Middle frontal gyrus (tissue), 1 donor: Measurements from ENCODE around the gene DDX51.

Experiments used
- DNase-seq: peaks from one replicate; pipeline ENCODE4 v3.0.0-alpha.2; 2015; ENCODE audit warnings: low spot score; ENCODE audit errors: extremely low spot score

Gene DDX51

DNA sequence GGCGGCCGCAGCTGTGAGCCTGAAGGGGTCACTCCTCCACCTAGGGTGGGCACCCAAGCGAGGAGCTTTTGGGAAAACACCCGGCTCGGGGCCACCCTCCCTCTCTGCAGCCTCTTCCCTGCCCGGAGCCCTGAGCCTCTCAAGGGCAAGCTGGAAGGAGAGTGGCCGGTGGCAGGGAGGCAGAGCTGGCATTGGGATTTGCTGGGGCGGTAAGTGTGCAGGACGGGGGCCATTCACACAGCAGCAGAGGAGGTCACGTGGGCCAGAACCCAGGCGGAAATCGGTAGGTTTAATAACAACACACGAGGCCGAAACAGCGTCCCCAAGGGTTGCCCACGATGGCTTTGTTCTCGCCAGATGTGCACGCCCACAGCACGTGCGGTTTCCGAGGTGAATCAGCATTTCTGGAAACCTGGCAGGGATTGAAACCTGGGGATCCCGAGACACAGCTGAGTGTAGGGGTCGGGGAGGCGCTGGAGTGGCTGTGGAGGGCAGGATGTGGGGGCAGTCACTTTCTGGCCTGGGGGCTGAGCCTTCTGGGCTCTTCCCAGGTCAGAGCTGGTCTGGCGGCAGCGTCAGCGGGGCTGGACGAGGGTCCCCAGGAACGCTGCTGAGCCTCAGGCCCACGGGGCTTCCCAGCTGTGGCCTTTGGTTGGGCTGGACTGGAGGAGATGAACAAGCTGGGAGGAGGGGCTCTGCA is 23.6 kb upstream of the DDX51 start:
- no peak for DNase-seq

DNA sequence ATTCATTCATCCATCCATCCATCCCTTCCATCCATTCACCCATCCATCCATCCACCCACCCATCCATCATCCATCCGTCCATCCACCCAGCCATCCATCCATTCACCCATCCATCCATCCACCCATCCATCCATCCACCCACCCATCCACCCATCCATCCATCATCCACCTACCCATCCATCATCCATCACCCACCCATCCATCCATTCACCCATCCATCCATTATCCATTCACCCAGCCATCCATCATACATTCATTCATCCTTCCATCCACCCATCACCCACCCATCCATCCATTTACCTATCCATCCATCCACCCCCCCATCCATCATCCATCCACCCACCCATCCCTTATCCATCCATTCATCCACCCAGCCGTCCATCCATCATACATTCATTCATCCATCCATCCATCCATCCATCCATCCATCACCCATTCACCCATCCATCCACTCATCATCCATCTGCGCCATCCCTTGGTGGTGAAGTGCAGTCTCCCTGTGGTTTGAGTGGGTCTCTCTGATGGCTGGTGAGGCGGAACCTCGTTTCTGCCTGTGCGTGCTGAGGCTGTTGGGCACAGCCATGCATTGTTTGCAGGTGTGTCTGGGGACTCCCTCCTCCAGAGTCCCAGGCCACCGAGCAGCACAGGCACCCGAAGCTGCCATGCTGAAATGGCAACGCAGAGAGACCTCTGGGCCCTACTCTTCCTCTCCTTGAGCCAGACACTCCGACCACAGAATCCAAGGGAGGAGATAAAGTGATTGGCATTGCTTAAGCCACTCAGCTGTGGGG is 22.9 kb upstream of the DDX51 start:
- no peak for DNase-seq

- DNase-seq, result no peak
Measured at GRCh38 chr12:132166093-132166492, 22.0 kb upstream of the DDX51 start.

DNA sequence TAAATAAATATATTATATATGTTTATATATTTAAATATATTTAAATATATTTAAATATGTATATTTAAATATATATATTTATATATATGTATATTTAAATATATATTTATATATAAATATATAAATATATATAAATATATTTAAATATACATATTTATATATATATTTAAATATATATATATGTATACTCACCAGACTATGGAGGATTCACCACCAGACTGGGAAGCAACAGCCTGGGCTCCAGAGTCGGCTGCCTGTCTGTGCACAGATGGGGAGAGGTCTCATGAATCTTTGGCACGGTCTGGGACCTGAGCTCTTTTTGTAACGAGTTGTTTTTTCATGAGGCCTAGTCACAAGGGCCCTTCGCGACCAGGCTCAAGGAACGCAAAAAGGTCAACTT is 21.5 kb upstream of the DDX51 start:
- DNase-seq, result no peak

- no peak for DNase-seq
Measured at GRCh38 chr12:132164426-132164825, 20.3 kb upstream of the DDX51 start.

- no peak for DNase-seq
Measured at GRCh38 chr12:132163911-132164288, 19.8 kb upstream of the DDX51 start.

GRCh38 chr12:132163041-132163910 is 19.2 kb upstream of the DDX51 start:
- DNase-seq, result no peak

- no peak for DNase-seq
Measured at GRCh38 chr12:132162508-132163031, 18.5 kb upstream of the DDX51 start.

GRCh38 chr12:132161796-132162507 is 17.8 kb upstream of the DDX51 start:
- no peak for DNase-seq

GRCh38 chr12:132161036-132161781 is 17.1 kb upstream of the DDX51 start:
- no peak for DNase-seq

- DNase-seq, result no peak
Measured at GRCh38 chr12:132160601-132161035, 16.5 kb upstream of the DDX51 start.

GRCh38 chr12:132160016-132160415 is 15.9 kb upstream of the DDX51 start:
- no peak for DNase-seq

GRCh38 chr12:132159555-132160003 is 15.5 kb upstream of the DDX51 start:
- no peak for DNase-seq

DNA sequence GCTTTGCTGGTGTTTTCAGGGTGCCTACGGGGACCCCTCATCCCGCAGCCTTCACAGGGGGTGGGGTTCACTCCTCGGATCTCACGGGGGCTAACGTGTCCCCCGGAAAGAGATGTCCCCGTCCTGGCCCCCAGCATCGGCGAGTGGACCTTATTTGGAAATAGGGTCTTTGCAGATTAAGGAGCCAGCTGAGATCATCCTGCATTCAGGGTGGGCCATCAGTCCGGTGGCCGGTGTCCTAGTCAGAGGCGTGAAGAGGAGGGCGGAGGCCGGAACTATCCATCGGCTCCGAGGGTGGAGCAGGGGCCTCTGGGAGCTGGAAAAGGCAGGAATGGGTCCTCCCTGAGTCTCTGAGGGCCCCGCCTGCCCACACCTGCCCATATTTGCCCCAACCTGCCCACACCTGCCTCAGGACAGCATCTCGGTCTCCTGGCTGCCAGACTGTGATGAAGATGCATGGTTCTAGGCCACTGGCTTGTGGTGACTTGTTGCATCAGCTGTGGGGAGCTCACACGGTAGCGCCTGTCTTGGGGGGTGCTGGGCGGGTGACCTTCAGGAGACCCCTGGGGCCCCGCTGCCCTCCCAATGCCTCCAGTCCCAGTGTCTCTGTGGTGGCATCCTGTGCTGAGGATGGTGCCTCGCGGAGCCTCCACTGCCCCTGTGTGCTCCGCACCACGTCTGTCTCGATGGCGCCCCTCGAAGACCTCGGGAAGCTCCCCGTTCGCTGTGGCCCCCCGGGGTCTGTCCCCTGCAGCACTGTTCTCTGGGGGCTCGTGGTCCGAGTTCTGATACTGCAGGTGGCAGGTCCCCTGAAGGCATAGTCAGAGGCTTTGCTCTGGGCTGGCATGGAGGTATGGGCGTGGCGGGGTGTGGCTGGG is 14.8 kb upstream of the DDX51 start:
- DNase-seq, result no peak

GRCh38 chr12:132157733-132158409 is 13.8 kb upstream of the DDX51 start:
- DNase-seq, result no peak

DNA sequence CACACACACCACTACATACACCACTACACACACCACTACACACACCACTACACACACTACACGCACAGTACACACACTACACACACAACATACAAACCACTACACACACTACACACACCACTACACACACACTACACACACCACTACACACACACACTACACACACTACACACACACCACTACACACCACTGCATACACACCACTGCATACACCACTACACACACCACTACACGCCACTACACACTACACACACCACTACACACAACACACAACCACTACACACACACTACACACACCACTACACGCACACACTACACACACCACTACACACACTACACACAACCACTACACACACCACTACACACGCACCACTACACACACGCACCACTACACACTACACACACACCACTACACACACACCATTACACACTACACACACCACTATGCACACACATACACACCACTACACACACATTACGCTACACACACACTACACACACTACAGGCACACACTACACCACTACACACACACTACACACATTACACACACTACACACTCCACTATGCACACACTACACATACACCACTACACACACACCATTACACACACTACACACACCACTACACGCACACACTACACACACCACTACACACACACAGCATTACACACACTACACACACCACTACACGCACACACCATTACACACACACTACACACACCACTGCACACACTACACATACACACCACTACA is 12.6 kb upstream of the DDX51 start:
- DNase-seq, result no peak

- DNase-seq, result no peak
Measured at GRCh38 chr12:132155771-132156572, 11.9 kb upstream of the DDX51 start.
